GM21786 (cell line): ENCODE data around the gene ERFL.

Experiments used
- ATAC-seq: cut with Tn5 transposase; IDR thresholded peaks from one replicate; pipeline ENCODE4 v1.9.1; 2021; ENCODE audit not compliant: unreplicated experiment

ERFL gene

DNA sequence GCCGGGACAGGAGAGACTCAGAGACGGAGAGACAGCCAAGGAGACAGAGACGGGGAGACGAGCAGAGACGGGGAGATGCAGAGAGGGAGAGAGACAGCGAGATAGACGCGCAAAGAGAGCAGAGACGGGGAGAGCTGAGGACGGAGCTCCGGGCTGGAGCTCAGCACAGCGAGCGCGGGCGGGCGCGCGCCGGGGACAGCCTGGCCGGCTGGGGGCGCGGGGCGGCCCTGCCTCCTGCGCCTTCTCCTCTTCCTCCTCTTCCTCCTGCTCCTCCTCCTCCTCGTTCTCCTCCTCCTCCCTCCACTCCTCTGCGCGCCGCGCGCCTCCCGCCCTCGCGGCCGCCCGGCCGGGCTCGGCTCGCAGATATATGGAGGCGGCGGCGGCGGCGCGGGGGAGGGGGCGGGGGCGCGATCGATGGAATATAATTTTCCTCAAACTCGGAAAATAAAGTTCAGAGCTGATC is at the start of gene ERFL:
Gene ERFL (minus strand): TSS at position 229 of the 463 bp plus-strand sequence. CDS start 15,530 bp downstream, outside the sequence.
- no peak for ATAC-seq

DNA sequence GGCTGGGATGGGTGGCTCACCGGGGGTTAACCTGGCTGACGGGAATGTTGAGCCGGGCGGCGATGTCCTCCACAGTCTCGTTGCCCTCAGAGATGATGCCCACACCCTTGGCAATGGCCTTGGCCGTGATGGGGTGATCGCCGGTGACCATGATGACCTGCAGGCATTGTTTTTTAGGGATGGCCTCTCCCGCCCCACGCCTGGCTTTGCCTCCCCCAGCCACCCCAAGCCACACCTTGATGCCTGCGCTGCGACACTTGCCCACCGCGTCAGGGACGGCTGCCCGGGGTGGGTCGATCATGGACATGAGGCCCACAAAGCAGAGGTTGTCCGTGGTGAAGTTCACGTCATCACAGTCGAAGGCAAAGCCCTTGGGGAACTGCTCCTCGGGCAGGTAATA is 49.7 kb upstream of the ERFL start:
- no peak for ATAC-seq

GRCh38 chr19:41974652-41975051 is 46.4 kb upstream of the ERFL start:
- ATAC-seq = no peak

- no peak for ATAC-seq
Measured at GRCh38 chr19:41971363-41971762, 43.1 kb upstream of the ERFL start.

DNA sequence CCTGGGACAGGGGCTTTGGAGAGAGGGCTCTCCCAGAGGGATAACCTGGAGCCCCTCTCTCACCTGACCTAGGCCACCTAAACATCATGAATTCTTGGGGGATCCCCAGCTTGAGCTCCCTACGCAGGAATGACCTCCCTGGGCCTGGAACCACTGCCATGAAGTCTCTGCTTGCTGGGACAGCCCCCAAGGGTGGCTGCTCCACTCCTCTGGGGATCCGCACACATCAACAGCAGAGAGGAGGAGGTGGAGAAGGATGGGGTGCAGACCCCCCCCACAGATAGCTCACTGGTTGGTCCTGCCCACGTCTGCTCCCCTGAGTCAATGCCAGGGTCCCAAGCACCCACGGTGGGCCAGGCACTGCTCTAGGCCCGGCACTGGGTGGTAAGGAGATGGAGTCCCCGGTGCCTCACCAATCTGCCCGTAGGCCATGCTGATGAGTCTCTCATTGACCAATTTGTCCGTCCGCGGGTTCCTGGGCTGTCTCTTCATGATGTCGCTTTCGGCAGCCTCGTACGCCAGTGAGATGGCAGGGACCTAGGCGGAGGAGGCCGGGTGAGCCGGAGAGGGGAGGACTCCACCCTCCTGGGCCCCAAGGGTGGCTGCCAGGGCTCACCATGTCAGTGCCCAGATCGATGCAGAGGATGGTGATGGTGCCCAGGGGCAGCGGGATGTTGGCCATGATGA is 41.7 kb upstream of the ERFL start:
- ATAC-seq = no peak

DNA sequence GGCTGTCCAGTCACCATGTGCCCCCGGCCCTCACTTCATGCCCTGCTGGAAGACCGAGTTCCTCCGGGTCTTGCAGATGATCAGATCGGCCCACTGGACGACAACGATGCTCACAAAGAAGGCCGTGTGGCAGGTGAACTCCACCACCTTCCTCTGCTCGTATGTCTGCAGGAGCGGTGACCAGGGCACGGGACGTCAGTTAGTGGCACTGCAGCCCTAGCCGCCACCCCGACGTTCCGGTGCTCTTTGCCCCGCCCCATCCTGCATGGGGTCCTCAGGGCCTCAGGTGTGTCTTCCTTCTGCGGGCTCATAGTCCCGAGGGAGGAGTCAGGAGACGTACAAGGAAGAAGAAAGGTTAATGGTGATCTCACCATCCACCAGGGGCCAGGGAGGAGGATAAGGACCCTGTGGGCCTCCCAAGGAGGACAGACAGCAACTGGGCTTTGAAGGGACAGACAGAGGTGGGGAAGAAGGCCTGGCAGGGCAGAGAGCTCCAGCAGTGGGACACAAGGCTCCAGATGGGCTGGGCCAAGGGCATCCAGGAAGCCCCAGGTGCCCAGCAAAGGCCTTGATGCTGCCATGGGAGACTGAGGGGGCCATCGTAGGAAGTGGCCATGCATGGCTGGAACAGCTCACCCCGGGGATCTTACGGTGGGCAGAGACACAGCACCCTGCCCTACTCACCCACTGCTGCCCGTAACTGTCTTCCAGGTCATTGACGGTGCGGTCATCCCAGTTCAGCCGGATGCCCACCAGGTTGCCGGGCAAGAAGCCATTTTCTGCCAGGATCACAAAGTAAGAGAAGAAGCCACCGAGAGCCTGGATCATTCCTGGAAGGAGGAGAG is 40.7 kb upstream of the ERFL start:
- ATAC-seq = no peak

GRCh38 chr19:41967054-41967783 is 39.0 kb upstream of the ERFL start:
- ATAC-seq = no peak

DNA sequence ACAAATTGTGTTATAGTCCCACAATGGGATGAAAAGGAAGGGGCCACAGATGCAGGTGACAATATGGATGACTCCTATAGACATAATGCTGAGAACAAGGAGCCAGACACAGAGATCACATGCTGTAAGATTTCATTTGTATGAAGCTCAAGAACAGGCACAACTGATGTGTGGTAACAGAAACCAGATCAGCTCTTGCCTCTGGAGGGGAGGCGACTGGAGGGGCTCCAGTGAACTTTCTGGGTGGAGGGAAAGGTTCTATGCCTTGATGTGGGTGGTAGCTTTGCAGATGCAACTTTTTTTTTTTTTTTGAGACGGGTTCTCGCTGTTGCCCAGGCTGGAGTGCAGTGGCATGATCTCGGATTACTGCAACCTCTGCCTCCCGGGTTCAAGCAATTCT is 36.9 kb upstream of the ERFL start:
- no peak for ATAC-seq

DNA sequence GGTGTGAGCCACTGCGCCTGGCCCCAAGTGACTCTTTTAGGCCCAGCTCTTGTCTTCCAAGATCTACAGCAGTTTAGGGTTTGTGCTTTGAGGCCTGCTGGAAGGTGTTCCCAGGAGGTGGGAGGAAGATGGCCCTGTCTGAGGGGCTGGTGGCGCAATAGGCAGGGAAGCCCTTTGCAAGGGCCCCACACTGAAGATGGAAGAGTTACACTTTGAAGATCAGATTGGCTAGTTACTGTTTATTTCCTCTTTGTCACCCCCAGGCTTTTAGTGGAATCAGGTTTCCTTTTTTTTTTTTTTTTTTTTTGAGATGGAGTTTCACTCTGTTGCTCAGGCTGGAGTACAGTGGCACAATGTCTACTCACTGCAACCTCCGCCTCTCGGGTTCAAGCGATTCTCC is 32.7 kb upstream of the ERFL start:
- ATAC-seq = no peak

DNA sequence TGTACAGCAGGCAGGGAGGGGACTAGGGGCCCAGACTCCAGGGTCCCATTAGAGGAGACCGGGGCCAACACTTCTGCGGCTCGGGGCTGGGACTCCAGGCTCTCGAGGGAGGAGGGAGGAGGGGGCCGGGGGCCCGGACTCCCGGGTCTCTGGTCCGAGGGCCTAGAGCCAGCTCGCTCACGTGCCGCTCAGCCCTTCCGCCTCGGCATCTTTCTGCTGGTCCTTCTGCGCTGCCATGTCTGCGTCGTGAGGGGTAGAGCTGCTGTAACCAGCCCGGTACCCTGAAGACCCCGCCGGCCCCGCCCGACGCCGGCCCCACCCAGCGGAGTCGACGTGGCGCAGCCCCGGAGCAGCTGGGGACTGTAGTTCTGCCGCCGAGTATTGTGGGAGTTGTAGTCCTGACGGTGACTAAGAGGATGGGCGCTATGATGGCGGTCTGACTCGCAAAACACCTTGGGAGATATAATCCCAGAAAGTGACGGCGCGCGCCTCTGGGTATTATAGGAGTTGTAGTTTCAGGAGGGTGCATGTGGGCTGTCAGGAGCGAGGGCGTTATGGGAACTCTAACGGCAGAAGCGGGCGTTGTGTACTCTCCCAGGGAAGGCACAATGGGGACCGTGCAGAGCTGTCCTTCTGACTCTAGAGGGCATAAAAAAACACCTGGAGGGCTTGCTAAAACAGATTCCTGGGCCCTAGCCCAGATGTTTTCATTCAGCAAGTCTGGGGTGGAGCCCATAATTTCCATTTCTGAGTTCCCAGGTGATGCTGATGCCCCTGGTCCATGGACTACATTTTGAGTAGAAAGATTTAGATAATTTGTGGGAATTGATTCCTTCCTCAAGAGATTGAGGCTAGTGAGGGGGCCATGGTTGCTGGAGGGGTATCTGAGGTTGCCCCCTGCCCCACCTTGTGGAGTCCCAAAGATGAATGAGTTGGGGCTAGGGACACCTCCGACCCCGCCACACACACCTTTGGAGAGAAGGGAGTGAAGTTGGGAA is 31.1 kb upstream of the ERFL start, which contains the start of gene RABAC1:
Gene RABAC1 (minus strand): TSS at position 266 of the 998 bp plus-strand sequence. CDS start 29 bp downstream, at position 237.
- ATAC-seq = peak; percentile 89

GRCh38 chr19:41958367-41959055 is 30.3 kb upstream of the ERFL start:
- no peak for ATAC-seq

DNA sequence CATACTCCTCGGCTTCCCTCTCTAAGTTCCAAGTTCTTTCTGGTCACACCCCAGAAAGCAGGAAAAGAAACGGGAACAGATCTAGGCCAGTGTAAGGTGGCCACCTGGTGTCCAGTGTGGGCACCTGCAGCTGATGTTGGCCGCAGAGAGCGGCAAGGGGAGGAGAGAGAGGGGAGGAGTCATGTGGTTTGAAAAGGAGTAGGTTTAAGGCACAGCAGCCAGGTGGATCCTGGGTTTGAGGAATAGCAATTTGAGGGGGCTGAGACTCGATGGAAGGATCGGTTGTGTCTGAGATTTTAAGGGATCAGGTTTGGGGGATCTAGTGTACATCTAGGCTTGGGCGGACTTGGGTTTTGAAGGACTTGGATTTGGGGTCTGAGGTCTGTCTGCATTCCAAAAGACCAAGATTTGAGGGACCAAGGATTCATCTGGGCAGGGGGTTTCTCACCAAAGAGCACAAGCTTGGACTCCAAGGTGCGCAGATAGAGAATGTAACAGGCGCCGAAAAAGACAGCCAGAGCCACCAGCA is 29.7 kb upstream of the ERFL start:
- peak; percentile 36 for ATAC-seq

DNA sequence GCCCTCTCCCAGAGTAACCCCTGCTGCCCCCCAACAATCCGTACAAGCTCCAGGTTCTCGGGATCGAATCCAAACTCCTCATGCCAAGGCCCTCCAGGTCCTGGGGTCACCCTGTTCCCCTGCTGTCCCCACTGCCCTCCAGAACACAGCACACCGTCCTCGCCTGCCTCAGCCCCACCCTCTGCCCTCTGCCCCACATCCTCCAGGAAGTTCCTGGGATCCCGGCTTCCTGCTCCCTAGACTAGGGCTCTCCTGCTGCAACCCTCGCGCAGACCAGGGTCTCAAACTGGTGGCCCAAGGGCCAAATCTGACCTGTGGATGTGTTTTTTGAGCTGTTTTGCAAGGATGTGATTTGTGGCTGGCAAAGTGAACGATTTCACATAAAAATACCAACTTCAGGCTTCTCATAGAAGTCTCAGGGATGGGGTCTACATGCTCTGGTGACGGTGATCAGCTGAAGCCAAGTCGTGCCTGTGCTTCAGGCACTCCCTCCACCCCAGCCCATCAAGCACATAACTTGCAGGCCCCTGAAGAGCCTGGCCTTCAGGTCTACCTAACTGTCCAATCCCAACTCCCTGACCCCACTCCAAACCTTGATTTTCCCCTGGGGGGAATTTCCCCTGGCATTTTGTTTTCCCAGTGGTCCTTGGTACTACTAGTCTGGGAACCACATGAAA is 29.1 kb upstream of the ERFL start:
- ATAC-seq = no peak

- ATAC-seq = no peak
Measured at GRCh38 chr19:41956621-41957020, 28.4 kb upstream of the ERFL start.

DNA sequence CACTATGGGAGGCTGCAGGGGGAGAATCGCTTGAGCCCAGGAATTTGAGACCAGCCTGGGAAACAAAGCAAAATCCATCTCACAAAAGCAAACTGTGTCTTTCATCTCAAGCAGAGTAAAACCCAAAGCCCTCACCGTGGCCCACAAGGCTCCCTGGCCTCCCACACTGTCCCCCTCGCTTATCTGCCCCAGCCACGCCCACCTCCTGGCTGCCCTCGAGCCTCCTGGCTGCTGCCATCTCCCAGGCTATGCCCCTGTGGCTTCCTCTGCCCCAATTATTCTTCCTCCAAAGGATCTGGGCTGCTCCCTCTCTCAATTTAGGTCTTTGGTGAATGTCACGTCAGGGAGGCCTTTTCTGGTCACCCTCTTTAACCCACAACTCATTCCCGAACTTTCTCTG is 27.3 kb upstream of the ERFL start:
- ATAC-seq = no peak

- no peak for ATAC-seq
Measured at GRCh38 chr19:41951686-41952172, 23.5 kb upstream of the ERFL start.

- no peak for ATAC-seq
Measured at GRCh38 chr19:41947091-41947490, 18.8 kb upstream of the ERFL start.

DNA sequence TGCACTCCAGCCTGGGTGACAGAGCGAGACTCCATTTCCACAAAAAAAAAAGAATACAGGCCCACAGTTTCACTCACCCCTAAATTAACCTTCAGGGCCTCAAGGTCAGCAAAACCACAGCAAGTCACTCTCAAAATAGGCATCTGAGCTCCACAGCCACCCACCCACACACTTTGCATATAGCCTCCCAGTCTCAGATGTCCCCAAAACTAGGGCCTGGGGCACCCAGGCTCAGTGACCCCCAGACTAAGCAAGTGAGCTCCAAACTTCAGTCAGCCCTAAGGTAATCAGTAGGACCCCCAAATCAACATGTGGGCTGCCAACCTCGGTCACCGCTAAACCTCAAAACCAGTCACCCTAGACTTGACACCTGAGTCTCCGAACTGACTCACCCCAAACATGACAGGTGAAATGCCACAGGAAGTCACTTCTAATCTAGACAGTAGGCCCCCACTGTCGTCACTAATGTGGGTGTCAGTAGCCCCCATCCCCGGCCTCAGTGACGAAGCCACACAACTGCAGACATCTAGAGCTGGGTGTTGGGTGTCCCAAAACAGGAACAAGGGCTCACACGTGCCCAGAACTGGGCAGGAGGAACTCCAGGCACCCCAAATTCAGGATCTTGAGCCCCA is 17.0 kb upstream of the ERFL start:
- peak; percentile 69 for ATAC-seq
